ENCODE results near the gene SCN3A.

SCN3A gene

GRCh38 chr2:165198181-165198580 lies 5.7 kb downstream of the SCN3A start:
- Histone ChIP-seq H3K9ac (ENCODE audit: low read length) (no peak overlapping the region), H3K4me2 (ENCODE audit: low read depth, low read length) (no peak overlapping the region), H4K20me1 (ENCODE audit: insufficient read depth, low read length) (no peaks in the 10 kb centered on the region), H3K27me3 (replicated peaks; ENCODE audit: insufficient read depth, low read length) (no peaks in the 10 kb centered on the region), H3K4me3 (ENCODE audit: low read length) (no peak overlapping the region), H3K9me3 (replicated peaks; ENCODE audit: insufficient read depth, low read length) (no peaks in the 10 kb centered on the region), H3F3A (ENCODE audit: insufficient read depth, low read length) (0 out of 2 replicates have a peak, but pooled peaks cover under 1% of the 10 kb centered on the region), H3K9me2 (replicated peaks; ENCODE audit: insufficient read depth, low read length) (no peaks in the 10 kb centered on the region), H3K79me2 (ENCODE audit: low read length) (no peaks in the 10 kb centered on the region), H3K27ac (ENCODE audit: low read length) (no peak overlapping the region), H3K4me1 (ENCODE audit: low read length) (peaks cover 8% of the 10 kb centered on the region), H2AFZ (ENCODE audit: low read length) (no peak overlapping the region), H3K36me3 (replicated peaks; ENCODE audit: insufficient read depth, low read length) (no peaks in the 10 kb centered on the region)
- no peak for DNase-seq
- TF ChIP-seq CTCF (IDR thresholded peaks at IDR 0.05; ENCODE audit: low read length): no peak

- Histone ChIP-seq H3K9ac (ENCODE audit: low read length) (no peak overlapping the region), H2AFZ (ENCODE audit: low read length) (no peak overlapping the region), H3K4me2 (ENCODE audit: low read depth, low read length) (no peak overlapping the region), H3K27me3 (replicated peaks; ENCODE audit: insufficient read depth, low read length) (no peaks in the 10 kb centered on the region), H3K27ac (ENCODE audit: low read length) (no peak overlapping the region), H3K36me3 (replicated peaks; ENCODE audit: insufficient read depth, low read length) (no peaks in the 10 kb centered on the region), H3K9me2 (replicated peaks; ENCODE audit: insufficient read depth, low read length) (no peaks in the 10 kb centered on the region), H3K4me1 (ENCODE audit: low read length) (peaks cover 16% of the 10 kb centered on the region), H3K4me3 (ENCODE audit: low read length) (no peak overlapping the region), H3K9me3 (replicated peaks; ENCODE audit: insufficient read depth, low read length) (no peaks in the 10 kb centered on the region), H3K79me2 (ENCODE audit: low read length) (no peaks in the 10 kb centered on the region), H3F3A (ENCODE audit: insufficient read depth, low read length) (no peaks in the 10 kb centered on the region), H4K20me1 (ENCODE audit: insufficient read depth, low read length) (no peaks in the 10 kb centered on the region)
- DNase-seq: no peak
- no peak for TF ChIP-seq EZH2phosphoT487 (IDR thresholded peaks at IDR 0.05; ENCODE audit: low read length)
- TF ChIP-seq EZH2 (optimal IDR thresholded peaks at IDR 0.05; ENCODE audit: low read depth, low read length): no peak
- TF ChIP-seq CTCF (IDR thresholded peaks at IDR 0.05; ENCODE audit: low read length): no peak
Measured at GRCh38 chr2:165197346-165197745, 6.5 kb downstream of the SCN3A start.

- no peaks in the 10 kb centered on the region for H4K20me1 ChIP-seq (ENCODE audit: insufficient read depth, low read length)
- H3K4me3 ChIP-seq (ENCODE audit: low read length): no peak overlapping the region
- H3K9me3 ChIP-seq (replicated peaks; ENCODE audit: insufficient read depth, low read length): no peaks in the 10 kb centered on the region
- H2AFZ ChIP-seq (ENCODE audit: low read length): no peak overlapping the region
- TF ChIP-seq EZH2phosphoT487 (IDR thresholded peaks at IDR 0.05; ENCODE audit: low read length) (no peak), CTCF (IDR thresholded peaks at IDR 0.05; ENCODE audit: low read length) (no peak), EZH2 (optimal IDR thresholded peaks at IDR 0.05; ENCODE audit: low read depth, low read length) (no peak)
- no peak overlapping the region for H3K27ac ChIP-seq (ENCODE audit: low read length)
- no peaks in the 10 kb centered on the region for H3K79me2 ChIP-seq (ENCODE audit: low read length)
- H3F3A ChIP-seq (ENCODE audit: insufficient read depth, low read length): no peaks in the 10 kb centered on the region
- H3K9me2 ChIP-seq (replicated peaks; ENCODE audit: insufficient read depth, low read length): no peaks in the 10 kb centered on the region
- H3K9ac ChIP-seq (ENCODE audit: low read length): no peak overlapping the region
- H3K4me1 ChIP-seq (ENCODE audit: low read length): peaks cover 16% of the 10 kb centered on the region
- no peaks in the 10 kb centered on the region for H3K27me3 ChIP-seq (replicated peaks; ENCODE audit: insufficient read depth, low read length)
- no peak for DNase-seq
- no peaks in the 10 kb centered on the region for H3K36me3 ChIP-seq (replicated peaks; ENCODE audit: insufficient read depth, low read length)
- no peak overlapping the region for H3K4me2 ChIP-seq (ENCODE audit: low read depth, low read length)
Measured at GRCh38 chr2:165196411-165196810, 7.4 kb downstream of the SCN3A start.

Data from MM.1S (cell line).